Progenitor cell of endocrine pancreas (in vitro differentiated cells): ENCODE results near the gene CREM. TPM values are rescaled to one million over a fixed set of nuclear protein-coding genes. Genes with fewer than 3 reads are reported as not detected.
"Not testable (repeated sequence)": the region's sequence is repeated elsewhere in the genome, so short reads cannot be mapped to it uniquely, and the experiment has no call there.

Experiments
- DNase-seq: peaks from one replicate; pipeline ENCODE4 v3.0.0; 2021; ENCODE audit warnings: low spot score; ENCODE audit not compliant: unreplicated experiment
- H3K27ac Mint-ChIP-seq: 2 replicates; pipeline ENCODE4 v1.8.0; 2021; ENCODE audit warnings: mild to moderate bottlenecking, moderate library complexity, mixed read lengths
- H3K27me3 Mint-ChIP-seq: 2 replicates; pipeline ENCODE4 v1.8.0; 2021; ENCODE audit warnings: mixed read lengths
- H3K36me3 Mint-ChIP-seq: 2 replicates; pipeline ENCODE4 v1.8.0; 2022; ENCODE audit warnings: mixed read lengths; ENCODE audit not compliant: insufficient read depth
- H3K4me1 Mint-ChIP-seq: 2 replicates; pipeline ENCODE4 v1.8.0; 2021; ENCODE audit warnings: low read depth, mixed read lengths
- H3K4me3 Mint-ChIP-seq: 2 replicates; pipeline ENCODE4 v1.8.0; 2021; ENCODE audit warnings: low read depth, mild to moderate bottlenecking, moderate library complexity, mixed read lengths
- H3K9me3 Mint-ChIP-seq: 2 replicates; pipeline ENCODE4 v1.8.0; 2021; ENCODE audit warnings: low read depth, mixed read lengths
- long read RNA-seq: library from polyadenylated mRNA; unstranded; transcript quantifications from one replicate; pipeline ENCODE4 v2.0.0, GENCODE V29; 2020
- total RNA-seq: library from RNA; stranded (reverse); gene quantifications from 2 replicates; pipeline ENCODE4 v1.2.1, GENCODE V29; 2021
- TF ChIP-seq, protein P1 (sequence below): fragments of 200-600 bp; sonication (generic); IDR thresholded peaks from one replicate; pipeline ENCODE4 v1.5.0; 2021; ENCODE audit warnings: antibody characterized with exemption, mild to moderate bottlenecking; ENCODE audit not compliant: unreplicated experiment

CREM gene
- 31.6 and 36.1 TPM in 2 replicates for total RNA-seq
- long read RNA-seq, transcript CREM-218 (3 exons, 1,416 nt), result major isoform, 6 of 43 reads
- long read RNA-seq, partial matches to known transcripts, result 0 of 43 reads
- long read RNA-seq, other reads (novel, unspliced or antisense), result 27 of 43 reads

DNA sequence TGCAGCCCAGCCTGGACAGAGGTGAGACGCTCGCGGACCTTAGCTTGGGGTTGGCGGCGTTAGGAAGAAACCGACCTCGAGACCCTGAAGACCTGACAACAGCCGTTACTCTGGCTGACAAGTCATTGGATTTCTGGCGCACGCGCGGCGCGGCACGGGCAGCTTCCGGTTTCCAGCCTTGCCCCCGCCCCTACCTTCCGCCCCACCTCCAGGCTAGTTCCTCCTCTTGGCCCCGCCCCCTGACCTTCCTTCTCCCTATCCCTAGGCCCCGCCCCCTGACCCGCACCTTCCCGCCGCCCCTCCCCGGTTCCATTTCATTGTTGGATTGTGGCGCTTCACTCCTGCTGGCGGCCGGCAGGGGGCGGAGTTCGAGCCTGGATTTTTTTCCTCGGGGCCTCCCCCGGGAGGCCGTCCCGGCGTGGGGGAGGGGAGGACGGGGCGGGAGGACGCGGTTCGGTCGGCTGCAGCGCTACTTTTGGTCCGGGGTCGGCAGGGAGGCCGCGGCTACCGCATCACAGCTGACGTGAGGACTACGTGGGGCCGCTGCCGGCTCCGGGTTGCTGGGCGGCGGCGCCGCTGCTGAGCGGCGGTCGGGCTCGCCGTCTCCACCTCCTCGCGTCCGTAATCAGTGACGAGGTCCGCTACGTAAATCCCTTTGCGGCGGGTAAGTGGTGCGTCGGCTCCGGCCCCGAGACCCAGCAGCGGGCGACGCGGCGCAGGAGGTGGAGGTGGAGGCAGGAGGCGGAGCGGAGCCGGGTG is at the start of gene CREM:
Gene CREM, plus strand, starts transcription at position 317 of the 759 bp plus-strand sequence. CDS start 10,990 bp downstream, outside the sequence.
- peaks cover 2% of the 10 kb centered on the region for H3K36me3 Mint-ChIP-seq
- H3K27me3 Mint-ChIP-seq, result no peaks in the 10 kb centered on the region
- H3K4me1 Mint-ChIP-seq, result peaks cover 8% of the 10 kb centered on the region
- peak within 1 kb of the TSS; percentile 91 for H3K4me3 Mint-ChIP-seq
- TF ChIP-seq, protein P1, sequence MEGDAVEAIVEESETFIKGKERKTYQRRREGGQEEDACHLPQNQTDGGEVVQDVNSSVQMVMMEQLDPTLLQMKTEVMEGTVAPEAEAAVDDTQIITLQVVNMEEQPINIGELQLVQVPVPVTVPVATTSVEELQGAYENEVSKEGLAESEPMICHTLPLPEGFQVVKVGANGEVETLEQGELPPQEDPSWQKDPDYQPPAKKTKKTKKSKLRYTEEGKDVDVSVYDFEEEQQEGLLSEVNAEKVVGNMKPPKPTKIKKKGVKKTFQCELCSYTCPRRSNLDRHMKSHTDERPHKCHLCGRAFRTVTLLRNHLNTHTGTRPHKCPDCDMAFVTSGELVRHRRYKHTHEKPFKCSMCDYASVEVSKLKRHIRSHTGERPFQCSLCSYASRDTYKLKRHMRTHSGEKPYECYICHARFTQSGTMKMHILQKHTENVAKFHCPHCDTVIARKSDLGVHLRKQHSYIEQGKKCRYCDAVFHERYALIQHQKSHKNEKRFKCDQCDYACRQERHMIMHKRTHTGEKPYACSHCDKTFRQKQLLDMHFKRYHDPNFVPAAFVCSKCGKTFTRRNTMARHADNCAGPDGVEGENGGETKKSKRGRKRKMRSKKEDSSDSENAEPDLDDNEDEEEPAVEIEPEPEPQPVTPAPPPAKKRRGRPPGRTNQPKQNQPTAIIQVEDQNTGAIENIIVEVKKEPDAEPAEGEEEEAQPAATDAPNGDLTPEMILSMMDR, result peak; percentile 94
- peak within 1 kb of the TSS; percentile 99 for H3K27ac Mint-ChIP-seq
- peak; percentile 98 for DNase-seq
- H3K9me3 Mint-ChIP-seq, result no peaks in the 10 kb centered on the region

DNA sequence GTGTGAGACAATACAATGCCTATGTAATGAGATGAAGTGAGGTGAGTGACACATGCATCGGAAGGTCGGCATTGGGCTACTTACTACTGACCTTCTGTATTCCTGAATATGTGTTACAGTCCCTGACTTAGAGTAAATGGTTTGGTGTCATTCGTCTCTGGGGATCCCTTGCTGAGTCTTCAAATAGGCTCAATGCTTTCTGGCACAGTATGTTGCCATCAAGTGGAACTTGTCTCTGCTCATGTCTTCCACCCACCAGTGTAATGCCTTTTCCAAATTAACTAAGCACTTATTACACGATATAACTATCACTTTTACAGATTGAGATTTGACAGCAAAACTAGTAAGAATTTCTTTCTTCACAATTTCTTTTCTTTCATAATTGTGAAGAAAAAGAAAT is 47.4 kb upstream of the CREM start:
- no peaks in the 10 kb centered on the region for H3K4me1 Mint-ChIP-seq
- H3K27me3 Mint-ChIP-seq, result no peaks in the 10 kb centered on the region
- peaks cover 19% of the 10 kb centered on the region for H3K36me3 Mint-ChIP-seq
- no peak overlapping the region for H3K4me3 Mint-ChIP-seq
- no peak overlapping the region for H3K27ac Mint-ChIP-seq
- H3K9me3 Mint-ChIP-seq, result peaks cover 8% of the 10 kb centered on the region
- no peak for DNase-seq
- TF ChIP-seq, protein P1, result no peak

DNA sequence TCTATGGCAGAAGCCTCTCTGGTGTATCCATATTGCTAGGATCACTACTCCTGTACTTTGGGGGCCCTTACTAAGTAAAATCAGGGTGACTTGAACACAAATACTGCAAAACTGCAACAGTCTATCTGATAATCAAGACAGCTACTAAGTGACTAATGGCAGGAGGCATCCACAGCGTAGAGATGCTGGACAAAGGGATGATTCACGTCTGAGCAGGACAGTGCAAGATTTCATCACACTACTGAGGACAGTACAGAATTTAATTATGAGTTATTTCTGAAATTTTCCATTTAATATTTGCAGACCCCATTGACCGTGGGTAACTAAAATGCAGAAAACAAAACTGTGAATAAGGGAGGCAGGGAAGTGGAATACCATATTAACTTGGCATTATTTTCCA is 46.9 kb upstream of the CREM start:
- no peak for DNase-seq
- Mint-ChIP-seq H3K4me3 (no peak overlapping the region), H3K27ac (no peak overlapping the region), H3K4me1 (no peaks in the 10 kb centered on the region), H3K27me3 (no peaks in the 10 kb centered on the region), H3K9me3 (peaks cover 11% of the 10 kb centered on the region), H3K36me3 (peaks cover 22% of the 10 kb centered on the region)
- TF ChIP-seq, protein P1, result no peak

DNA sequence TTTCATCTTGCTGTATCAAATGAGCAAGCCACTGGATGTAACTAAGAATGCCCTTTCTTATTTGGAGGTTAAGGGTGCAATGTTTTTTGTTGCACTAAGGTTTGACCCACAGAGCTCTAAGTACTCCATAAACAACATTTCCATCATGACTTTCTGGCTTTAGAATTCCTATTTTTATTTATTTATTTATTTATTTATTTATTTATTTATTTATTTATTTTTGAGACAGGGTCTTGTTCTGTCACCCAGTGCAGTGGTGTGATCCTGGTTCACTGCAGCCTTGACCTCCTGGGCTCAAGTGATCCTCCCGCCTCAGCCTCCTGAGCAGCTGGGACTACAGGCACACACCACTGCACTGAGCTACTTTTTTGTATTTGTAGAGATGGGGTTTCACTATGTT is 46.4 kb upstream of the CREM start:
- DNase-seq, H3K4me1 Mint-ChIP-seq, H3K27me3 Mint-ChIP-seq, H3K4me3 Mint-ChIP-seq, H3K27ac Mint-ChIP-seq: not testable (repeated sequence)
- peaks cover 22% of the 10 kb centered on the region for H3K36me3 Mint-ChIP-seq
- peaks cover 11% of the 10 kb centered on the region for H3K9me3 Mint-ChIP-seq

DNA sequence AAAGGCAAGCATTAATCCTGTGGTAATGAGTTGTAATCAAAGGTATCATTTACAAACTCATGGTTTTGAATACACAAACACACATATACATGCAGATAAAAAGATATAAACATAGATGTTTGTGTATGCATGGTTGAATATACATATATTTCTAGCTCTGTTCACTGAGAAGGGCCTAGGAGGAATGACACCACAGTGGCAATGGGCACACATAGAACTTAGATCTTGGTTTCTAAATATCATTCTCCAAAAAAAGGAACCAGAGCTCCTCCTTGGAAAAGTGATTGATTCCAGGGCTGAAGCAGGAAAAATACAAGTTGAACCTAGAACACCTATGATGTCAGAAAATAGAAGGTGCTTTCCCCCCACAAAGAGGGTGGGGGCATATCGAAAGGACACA is 43.4 kb upstream of the CREM start:
- Mint-ChIP-seq H3K27me3 (no peaks in the 10 kb centered on the region), H3K36me3 (peaks cover 31% of the 10 kb centered on the region), H3K27ac (no peak overlapping the region), H3K4me1 (peaks cover 12% of the 10 kb centered on the region), H3K4me3 (no peak overlapping the region), H3K9me3 (peaks cover 11% of the 10 kb centered on the region)
- no peak for DNase-seq
- TF ChIP-seq, protein P1, result no peak
